GM12801 (cell line): ENCODE measurements around the gene CNGA1.

ENCODE experiments used
- TF ChIP-seq, protein P1 (sequence below): IDR thresholded peaks from one replicate; pipeline ENCODE4 v1.5.1; 2011; ENCODE audit warnings: control low read depth; ENCODE audit not compliant: insufficient read length; ENCODE audit errors: extremely low read depth

Gene CNGA1

GRCh38 chr4:47945930-47946726 is 70.4 kb downstream of the CNGA1 start:
- TF ChIP-seq, protein P1, sequence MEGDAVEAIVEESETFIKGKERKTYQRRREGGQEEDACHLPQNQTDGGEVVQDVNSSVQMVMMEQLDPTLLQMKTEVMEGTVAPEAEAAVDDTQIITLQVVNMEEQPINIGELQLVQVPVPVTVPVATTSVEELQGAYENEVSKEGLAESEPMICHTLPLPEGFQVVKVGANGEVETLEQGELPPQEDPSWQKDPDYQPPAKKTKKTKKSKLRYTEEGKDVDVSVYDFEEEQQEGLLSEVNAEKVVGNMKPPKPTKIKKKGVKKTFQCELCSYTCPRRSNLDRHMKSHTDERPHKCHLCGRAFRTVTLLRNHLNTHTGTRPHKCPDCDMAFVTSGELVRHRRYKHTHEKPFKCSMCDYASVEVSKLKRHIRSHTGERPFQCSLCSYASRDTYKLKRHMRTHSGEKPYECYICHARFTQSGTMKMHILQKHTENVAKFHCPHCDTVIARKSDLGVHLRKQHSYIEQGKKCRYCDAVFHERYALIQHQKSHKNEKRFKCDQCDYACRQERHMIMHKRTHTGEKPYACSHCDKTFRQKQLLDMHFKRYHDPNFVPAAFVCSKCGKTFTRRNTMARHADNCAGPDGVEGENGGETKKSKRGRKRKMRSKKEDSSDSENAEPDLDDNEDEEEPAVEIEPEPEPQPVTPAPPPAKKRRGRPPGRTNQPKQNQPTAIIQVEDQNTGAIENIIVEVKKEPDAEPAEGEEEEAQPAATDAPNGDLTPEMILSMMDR = no peak

DNA sequence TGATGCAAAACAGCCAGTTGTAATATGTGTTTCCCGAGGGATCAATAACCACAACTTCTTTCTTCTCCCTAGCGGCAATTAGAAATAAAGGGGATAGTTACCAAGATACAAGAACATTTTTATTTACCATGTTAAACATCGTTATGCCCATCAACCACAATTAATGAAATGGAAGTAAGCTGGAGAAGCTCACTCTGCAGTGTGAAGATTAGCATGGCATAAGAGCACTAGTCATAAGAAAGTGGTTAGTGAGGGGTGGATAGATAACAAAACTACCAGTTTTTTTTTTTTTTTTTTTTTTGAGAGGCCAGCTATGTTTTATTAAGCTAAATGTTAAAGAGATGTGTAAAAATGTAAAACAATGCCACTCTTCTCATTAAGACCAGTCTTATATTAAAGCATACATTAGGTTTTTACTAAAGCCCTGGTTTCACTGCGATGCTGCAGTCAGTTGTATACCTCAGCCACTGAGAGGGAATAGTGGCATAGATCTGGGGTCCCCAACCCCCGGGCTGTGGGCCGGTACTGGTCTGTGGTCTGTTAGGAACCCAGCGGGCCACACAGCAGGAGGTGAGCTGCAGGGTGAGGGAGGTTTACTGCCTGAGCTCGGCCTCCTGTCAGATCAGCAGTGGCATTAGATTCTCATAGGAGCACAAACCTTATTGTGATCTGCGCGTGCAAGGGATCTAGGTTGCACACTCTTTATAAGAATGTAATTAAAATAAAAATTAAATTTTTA is 74.2 kb downstream of the CNGA1 start:
- TF ChIP-seq, protein P1 = no peak

DNA sequence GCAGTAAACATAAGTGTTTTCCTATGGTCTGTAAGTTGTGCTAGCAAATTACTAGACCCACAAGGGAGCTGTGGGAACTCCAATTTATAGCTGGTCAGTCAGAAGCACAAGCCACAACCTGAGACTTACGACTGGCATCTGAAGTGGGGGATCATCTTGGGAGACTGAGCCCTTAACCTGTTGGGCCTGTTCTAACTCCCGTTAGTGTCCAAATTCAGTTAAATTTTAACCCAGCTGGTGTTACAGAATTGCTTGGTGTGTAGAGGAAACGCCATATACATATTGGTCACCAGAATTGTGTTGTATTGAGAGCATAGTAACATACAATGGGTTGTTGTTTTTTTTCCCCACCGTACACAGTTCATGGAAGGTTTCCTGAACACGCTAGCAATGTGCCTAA is 77.0 kb downstream of the CNGA1 start:
- TF ChIP-seq, protein P1 = no peak

DNA sequence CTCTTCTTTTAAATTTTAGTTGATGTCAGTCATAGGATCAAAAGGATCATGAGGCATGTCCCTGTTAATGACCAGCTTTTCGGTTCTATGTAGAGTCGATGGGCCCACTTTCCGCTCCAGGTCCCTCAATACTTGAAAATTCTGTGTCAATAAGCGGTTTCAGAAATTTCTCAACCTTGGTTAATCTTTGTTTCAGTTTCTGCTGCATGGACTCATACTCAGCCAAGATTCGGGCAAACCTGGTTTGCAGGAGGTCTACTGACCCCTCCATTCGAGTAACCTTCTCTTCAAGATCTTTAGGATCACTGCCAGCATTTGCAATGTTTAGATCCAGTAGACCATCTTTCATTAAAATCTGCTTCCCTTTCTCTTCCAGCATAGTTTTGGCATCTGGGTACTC is 80.1 kb downstream of the CNGA1 start:
- TF ChIP-seq, protein P1 = no peak

DNA sequence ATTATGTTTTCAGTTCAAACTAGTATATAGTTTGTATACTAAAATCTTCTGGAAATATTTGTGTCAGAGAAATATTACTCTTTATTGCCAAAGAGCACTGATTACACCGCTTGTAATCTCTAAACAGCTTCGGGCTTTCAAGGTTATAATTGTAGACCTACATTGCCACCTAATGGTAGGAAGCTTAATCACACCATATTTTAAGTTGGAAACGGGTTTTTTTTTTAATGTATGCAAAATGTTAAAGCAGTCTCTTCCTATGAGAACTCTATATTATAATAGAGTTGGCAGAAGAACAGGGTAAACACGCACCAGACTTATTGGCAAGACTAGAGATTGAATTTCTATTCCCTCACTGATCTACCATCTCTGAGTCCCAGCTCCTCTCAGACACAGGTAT is 82.6 kb downstream of the CNGA1 start:
- TF ChIP-seq, protein P1 = no peak

DNA sequence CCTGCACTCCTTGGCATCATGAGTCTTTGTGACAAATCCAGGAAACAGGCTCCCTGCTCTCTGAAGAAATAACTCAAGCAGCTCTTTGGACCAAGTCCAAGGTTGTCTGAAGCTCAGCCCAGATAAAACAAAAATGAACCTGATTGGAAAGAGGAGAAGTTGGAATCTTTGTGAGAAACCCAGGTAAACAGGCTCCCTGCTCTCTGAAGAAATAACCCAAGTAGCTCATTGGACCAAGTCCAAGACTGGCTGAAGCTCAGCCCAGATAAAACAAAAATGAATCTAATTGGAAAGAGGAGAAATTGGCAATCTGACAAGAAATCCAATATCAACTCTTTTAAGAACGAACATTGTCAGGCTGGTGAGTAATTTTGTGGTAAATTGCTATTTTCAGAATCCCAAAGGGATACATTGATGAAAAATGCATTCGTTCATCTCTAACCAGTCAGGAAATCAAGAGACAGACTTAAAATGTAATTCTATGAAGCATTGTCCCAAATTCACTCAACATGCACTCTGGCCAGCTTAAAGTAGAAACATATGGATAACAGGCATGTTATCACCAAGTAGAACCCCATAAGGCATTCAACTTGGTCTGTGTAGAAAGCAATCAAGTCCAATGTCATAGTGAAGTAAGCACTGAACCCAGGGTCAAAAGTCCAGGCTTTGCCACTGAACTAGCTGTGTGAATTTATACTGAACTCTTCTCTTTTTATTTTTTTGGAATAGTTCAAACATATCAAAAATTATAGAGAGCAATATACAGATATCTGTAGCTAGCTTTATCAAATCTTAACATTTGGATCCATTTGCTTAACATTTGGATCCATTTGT is 85.3 kb downstream of the CNGA1 start:
- TF ChIP-seq, protein P1 = no peak

DNA sequence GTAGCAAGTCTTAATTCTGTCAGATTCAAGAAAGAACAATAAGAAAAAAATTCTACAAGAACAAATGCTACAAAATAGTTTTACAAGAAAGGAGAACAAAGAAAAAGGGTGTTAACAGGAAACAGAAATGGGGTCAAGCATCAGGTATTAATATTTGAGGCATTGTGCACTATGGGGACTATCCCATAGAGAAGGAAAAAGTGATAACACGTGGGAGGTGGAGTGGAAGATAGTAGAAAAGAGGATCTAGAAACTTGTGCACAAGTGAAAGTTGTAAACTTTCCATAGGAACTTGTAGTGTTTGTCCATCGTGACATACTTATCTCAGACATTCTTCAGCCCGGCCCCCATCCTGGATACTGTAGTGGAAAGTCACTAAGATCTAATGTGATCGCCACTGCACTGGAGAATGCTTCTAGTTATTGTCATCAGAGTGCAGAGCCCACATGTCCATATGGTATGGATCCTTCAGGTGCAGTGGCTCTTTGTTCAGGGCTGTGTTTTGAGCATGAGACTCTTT is 86.7 kb downstream of the CNGA1 start:
- TF ChIP-seq, protein P1 = no peak
